H9 (cell line): ENCODE measurements around the gene DLG2. TPM values are rescaled to one million over a fixed set of nuclear protein-coding genes. Genes with fewer than 3 reads are reported as not detected.

Experiments used
- DNase-seq: peaks from one replicate; pipeline ENCODE4 v3.0.0-alpha.2; 2017
- H2AFZ ChIP-seq: one replicate; pipeline ENCODE4 v1.6.1; 2013; ENCODE audit warnings: mild to moderate bottlenecking, low read length, control low read depth, moderate library complexity
- H2AK5ac ChIP-seq: 2 replicates; pipeline ENCODE4 v1.6.1; 2013; ENCODE audit warnings: low read length, control low read depth, mixed read lengths; ENCODE audit not compliant: insufficient read length
- H2BK120ac ChIP-seq: one replicate; pipeline ENCODE4 v1.6.1; 2013; ENCODE audit warnings: low read depth, mild to moderate bottlenecking, low read length, control low read depth, inconsistent platforms; ENCODE audit not compliant: poor library complexity, severe bottlenecking
- H2BK12ac ChIP-seq: 2 replicates; pipeline ENCODE4 v1.6.1; 2013; ENCODE audit warnings: low read length, control low read depth, mixed read lengths, low read depth; ENCODE audit not compliant: insufficient read length
- H2BK15ac ChIP-seq: 2 replicates; pipeline ENCODE4 v1.6.1; 2013; ENCODE audit warnings: low read depth, low read length, control low read depth
- H2BK20ac ChIP-seq: one replicate; pipeline ENCODE4 v1.6.1; 2013; ENCODE audit warnings: low read depth, mild to moderate bottlenecking, low read length, control low read depth, inconsistent platforms; ENCODE audit not compliant: poor library complexity, severe bottlenecking
- H2BK5ac ChIP-seq: 2 replicates; pipeline ENCODE4 v1.6.1; 2013; ENCODE audit warnings: low read length, control low read depth, mixed read lengths; ENCODE audit not compliant: insufficient read length
- H3K14ac ChIP-seq: 2 replicates; pipeline ENCODE4 v1.6.1; 2013; ENCODE audit warnings: low read length, control low read depth; ENCODE audit not compliant: insufficient read depth
- H3K18ac ChIP-seq: 2 replicates; pipeline ENCODE4 v1.6.1; 2013; ENCODE audit warnings: low read depth, mild to moderate bottlenecking, mixed read lengths, low read length, control low read depth; ENCODE audit not compliant: insufficient read length
- H3K23ac ChIP-seq: 2 replicates; pipeline ENCODE4 v1.6.1; 2013; ENCODE audit warnings: low read length, control low read depth, mixed read lengths, low read depth; ENCODE audit not compliant: insufficient read length
- H3K23me2 ChIP-seq: 2 replicates; pipeline ENCODE4 v1.6.1; 2013; ENCODE audit warnings: low read depth, mild to moderate bottlenecking, mixed read lengths, low read length, control low read depth; ENCODE audit not compliant: insufficient read length, poor library complexity, severe bottlenecking
- H3K27ac ChIP-seq: 2 replicates; pipeline ENCODE4 v1.5.1; 2013; ENCODE audit warnings: low read length, control low read depth, mixed read lengths, low read depth; ENCODE audit not compliant: insufficient read length
- H3K27me3 ChIP-seq: 2 replicates; pipeline ENCODE4 v1.6.1; 2013; ENCODE audit warnings: low read length, control low read depth, inconsistent platforms; ENCODE audit not compliant: insufficient read depth
- H3K4ac ChIP-seq: 2 replicates; pipeline ENCODE4 v1.6.1; 2013; ENCODE audit warnings: low read depth, mild to moderate bottlenecking, control low read depth, inconsistent platforms, low read length, moderate library complexity
- H3K4me1 ChIP-seq: 2 replicates; pipeline ENCODE4 v1.6.1; 2013; ENCODE audit warnings: low read length, control low read depth, inconsistent platforms; ENCODE audit not compliant: insufficient read depth
- H3K4me2 ChIP-seq: 2 replicates; pipeline ENCODE4 v1.6.1; 2013; ENCODE audit warnings: low read length, control low read depth, mixed read lengths; ENCODE audit not compliant: insufficient read length, insufficient read depth
- H3K56ac ChIP-seq: 2 replicates; pipeline ENCODE4 v1.6.1; 2013; ENCODE audit warnings: low read depth, mild to moderate bottlenecking, mixed read lengths, low read length, control low read depth; ENCODE audit not compliant: insufficient read length
- H3K79me1 ChIP-seq: 2 replicates; pipeline ENCODE4 v1.6.1; 2013; ENCODE audit warnings: low read depth, mild to moderate bottlenecking, moderate library complexity, low read length, control low read depth, inconsistent platforms; ENCODE audit not compliant: insufficient read depth, poor library complexity, severe bottlenecking
- H3K79me2 ChIP-seq: 2 replicates; pipeline ENCODE4 v1.6.1; 2013; ENCODE audit warnings: low read length, control low read depth, inconsistent platforms; ENCODE audit not compliant: insufficient read depth
- H3K9ac ChIP-seq: 2 replicates; pipeline ENCODE4 v1.6.1; 2013; ENCODE audit warnings: low read length, control low read depth, mixed read lengths; ENCODE audit not compliant: insufficient read length; ENCODE audit errors: extremely low read depth
- H3K9me3 ChIP-seq: one replicate; pipeline ENCODE4 v1.6.1; 2013; ENCODE audit warnings: low read depth, low read length, inconsistent platforms; ENCODE audit not compliant: control insufficient read depth
- H3T11ph ChIP-seq: one replicate; pipeline ENCODE4 v1.6.1; 2013; ENCODE audit warnings: mild to moderate bottlenecking, low read length, control low read depth, inconsistent platforms
- H4K20me1 ChIP-seq: one replicate; pipeline ENCODE4 v1.6.1; 2013; ENCODE audit not compliant: control insufficient read depth, insufficient read length, insufficient read depth
- H4K5ac ChIP-seq: 2 replicates; pipeline ENCODE4 v1.6.1; 2013; ENCODE audit warnings: low read depth, mild to moderate bottlenecking, mixed read lengths, low read length, control low read depth; ENCODE audit not compliant: insufficient read length
- H4K8ac ChIP-seq: replicated peaks from 2 replicates; pipeline ENCODE4 v1.6.1; 2013; ENCODE audit warnings: low read length, control low read depth, mixed read lengths, low read depth; ENCODE audit not compliant: insufficient read length
- H4K91ac ChIP-seq: 2 replicates; pipeline ENCODE4 v1.6.1; 2013; ENCODE audit warnings: low read depth, mild to moderate bottlenecking, moderate library complexity, mixed read lengths, low read length, control low read depth; ENCODE audit not compliant: insufficient read length
- H3K27ac Mint-ChIP-seq, 3 experiments: 2 replicates in 2 of 3; 3 replicates in 1 of 3; pipeline ENCODE4 v1.8.0; 2020 to 2021; ENCODE audit warnings: mixed read lengths in 3 of 3, mild to moderate bottlenecking in 1 of 3, moderate library complexity in 1 of 3
- H3K27me3 Mint-ChIP-seq: 2 replicates; pipeline ENCODE4 v1.8.0; 2021; ENCODE audit warnings: low read depth, mild to moderate bottlenecking, moderate library complexity, mixed read lengths
- H3K36me3 Mint-ChIP-seq, 3 experiments: 2 replicates in 2 of 3; 3 replicates in 1 of 3; pipeline ENCODE4 v1.8.0; 2020 to 2021; ENCODE audit warnings: low read depth in 3 of 3, mixed read lengths in 3 of 3; ENCODE audit not compliant: insufficient read depth in 1 of 3
- H3K4me1 Mint-ChIP-seq, 2 experiments: 2 replicates each; pipeline ENCODE4 v1.8.0; 2020; ENCODE audit warnings: mixed read lengths in 2 of 2
- H3K4me3 Mint-ChIP-seq, 2 experiments: 2 replicates in 1 of 2; 3 replicates in 1 of 2; pipeline ENCODE4 v1.8.0; 2020 to 2021; ENCODE audit warnings: mild to moderate bottlenecking in 2 of 2, mixed read lengths in 2 of 2, moderate library complexity in 1 of 2
- H3K9me3 Mint-ChIP-seq, 2 experiments: 2 replicates in 1 of 2; 3 replicates in 1 of 2; pipeline ENCODE4 v1.8.0; 2020; ENCODE audit warnings: mild to moderate bottlenecking in 2 of 2, mixed read lengths in 2 of 2, moderate library complexity in 1 of 2
- total RNA-seq: library from RNA; stranded (reverse); gene quantifications from 2 replicates; pipeline ENCODE4 v1.2.1, GENCODE V29; 2021
- TF ChIP-seq, protein P1 (sequence below): fragments of 200-600 bp; sonication (generic); conservative IDR thresholded peaks from 3 replicates; pipeline ENCODE4 v1.8.0; 2021; ENCODE audit warnings: antibody characterized with exemption, mild to moderate bottlenecking

DLG2 gene
- total RNA-seq, 1 experiment from 2014 or later, result 8.0 TPM

DNA sequence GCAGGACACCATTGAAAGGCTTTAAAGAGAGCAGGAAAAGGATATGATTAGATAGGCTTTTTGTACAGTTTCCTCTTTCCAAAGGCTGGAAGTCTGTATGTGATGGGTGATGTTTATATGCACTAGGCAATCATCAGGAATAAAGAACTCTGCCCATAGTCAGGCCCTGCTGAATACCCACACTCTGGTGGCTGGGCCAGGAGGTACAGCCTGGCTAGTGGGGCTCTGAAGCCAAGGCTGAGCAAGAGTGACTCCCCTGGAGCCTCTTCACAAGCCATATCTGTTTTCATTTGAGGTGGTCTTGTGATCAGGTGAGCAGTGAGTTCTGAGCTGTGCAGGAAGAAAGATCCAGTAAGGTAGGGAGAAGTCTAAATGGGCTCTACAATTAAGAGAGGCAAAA, 1801.1 kb downstream of the DLG2 start:
- Mint-ChIP-seq H3K4me1 (no peaks in the 10 kb centered on the region), H3K27me3 (no peaks in the 10 kb centered on the region), H3K36me3 (no peaks in the 10 kb centered on the region), H3K4me3 (no peak overlapping the region), H3K9me3 (no peaks in the 10 kb centered on the region), H3K27ac (no peak overlapping the region)
- H2BK120ac ChIP-seq, result no peak overlapping the region
- TF ChIP-seq, protein P1, sequence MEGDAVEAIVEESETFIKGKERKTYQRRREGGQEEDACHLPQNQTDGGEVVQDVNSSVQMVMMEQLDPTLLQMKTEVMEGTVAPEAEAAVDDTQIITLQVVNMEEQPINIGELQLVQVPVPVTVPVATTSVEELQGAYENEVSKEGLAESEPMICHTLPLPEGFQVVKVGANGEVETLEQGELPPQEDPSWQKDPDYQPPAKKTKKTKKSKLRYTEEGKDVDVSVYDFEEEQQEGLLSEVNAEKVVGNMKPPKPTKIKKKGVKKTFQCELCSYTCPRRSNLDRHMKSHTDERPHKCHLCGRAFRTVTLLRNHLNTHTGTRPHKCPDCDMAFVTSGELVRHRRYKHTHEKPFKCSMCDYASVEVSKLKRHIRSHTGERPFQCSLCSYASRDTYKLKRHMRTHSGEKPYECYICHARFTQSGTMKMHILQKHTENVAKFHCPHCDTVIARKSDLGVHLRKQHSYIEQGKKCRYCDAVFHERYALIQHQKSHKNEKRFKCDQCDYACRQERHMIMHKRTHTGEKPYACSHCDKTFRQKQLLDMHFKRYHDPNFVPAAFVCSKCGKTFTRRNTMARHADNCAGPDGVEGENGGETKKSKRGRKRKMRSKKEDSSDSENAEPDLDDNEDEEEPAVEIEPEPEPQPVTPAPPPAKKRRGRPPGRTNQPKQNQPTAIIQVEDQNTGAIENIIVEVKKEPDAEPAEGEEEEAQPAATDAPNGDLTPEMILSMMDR, result no peak
- no peaks in the 10 kb centered on the region for H3K79me2 ChIP-seq
- no peak overlapping the region for H3K23ac ChIP-seq
- no peak overlapping the region for H2BK12ac ChIP-seq
- H3K9ac ChIP-seq, result no peak overlapping the region
- no peaks in the 10 kb centered on the region for H3K27me3 ChIP-seq
- H4K91ac ChIP-seq, result no peak overlapping the region
- H2BK5ac ChIP-seq, result no peak overlapping the region
- no peaks in the 10 kb centered on the region for H3K79me1 ChIP-seq
- H2AK5ac ChIP-seq, result no peak overlapping the region
- H3T11ph ChIP-seq, result no peak overlapping the region
- H4K5ac ChIP-seq, result no peak overlapping the region
- no peak overlapping the region for H3K4me2 ChIP-seq
- H3K4me1 ChIP-seq, result no peaks in the 10 kb centered on the region
- H3K14ac ChIP-seq, result no peak overlapping the region
- H3K27ac ChIP-seq, result no peak overlapping the region
- no peak overlapping the region for H3K4ac ChIP-seq
- no peak overlapping the region for H4K8ac ChIP-seq
- H2BK15ac ChIP-seq, result no peak overlapping the region
- no peaks in the 10 kb centered on the region for H4K20me1 ChIP-seq
- H3K18ac ChIP-seq, result no peak overlapping the region
- no peak overlapping the region for H3K56ac ChIP-seq
- no peak overlapping the region for H2BK20ac ChIP-seq
- no peaks in the 10 kb centered on the region for H3K9me3 ChIP-seq
- DNase-seq, result no peak
- H3K23me2 ChIP-seq, result no peaks in the 10 kb centered on the region
- no peak overlapping the region for H2AFZ ChIP-seq
